Epidermal melanocyte (primary cell): ENCODE results near the gene ADCK2.
"Not testable (repeated sequence)": the region's sequence is repeated elsewhere in the genome, so short reads cannot be mapped to it uniquely, and the experiment has no call there.

Experiments
- DNase-seq: peaks from one replicate; pipeline ENCODE4 v3.0.0; 2011; ENCODE audit warnings: low spot score; ENCODE audit not compliant: insufficient read length

Gene ADCK2

GRCh38 chr7:140673774-140674155, 1.0 kb downstream of the ADCK2 start:
- no peak for DNase-seq

GRCh38 chr7:140674356-140674800, 1.6 kb downstream of the ADCK2 start:
- no peak for DNase-seq

- peak; percentile 84 for DNase-seq
Observed at GRCh38 chr7:140674899-140675701, 2.4 kb downstream of the ADCK2 start.

- DNase-seq: no peak
Observed at GRCh38 chr7:140675726-140676125, 3.0 kb downstream of the ADCK2 start.

GRCh38 chr7:140676306-140676705, 3.6 kb downstream of the ADCK2 start:
- no peak for DNase-seq

GRCh38 chr7:140676956-140677355, 4.2 kb downstream of the ADCK2 start:
- not testable (repeated sequence) for DNase-seq

- no peak for DNase-seq
Observed at GRCh38 chr7:140677496-140677895, 4.8 kb downstream of the ADCK2 start.

GRCh38 chr7:140678081-140678815, 5.5 kb downstream of the ADCK2 start:
- DNase-seq: no peak

GRCh38 chr7:140678816-140679130, 6.0 kb downstream of the ADCK2 start:
- DNase-seq: no peak

- DNase-seq: no peak
Observed at GRCh38 chr7:140679186-140679585, 6.4 kb downstream of the ADCK2 start.

- no peak for DNase-seq
Observed at GRCh38 chr7:140680886-140681285, 8.1 kb downstream of the ADCK2 start.

GRCh38 chr7:140681766-140682165, 9.0 kb downstream of the ADCK2 start:
- DNase-seq: no peak

GRCh38 chr7:140683657-140684056, 10.9 kb downstream of the ADCK2 start:
- DNase-seq: peak; percentile 70

- no peak for DNase-seq
Observed at GRCh38 chr7:140684066-140684950, 11.6 kb downstream of the ADCK2 start.

GRCh38 chr7:140685407-140686087, 12.8 kb downstream of the ADCK2 start:
- DNase-seq: no peak

- no peak for DNase-seq
Observed at GRCh38 chr7:140686921-140687320, 14.2 kb downstream of the ADCK2 start.

- DNase-seq: no peak
Observed at GRCh38 chr7:140688341-140688740, 15.6 kb downstream of the ADCK2 start.

GRCh38 chr7:140689199-140690152, 16.7 kb downstream of the ADCK2 start:
- no peak for DNase-seq

GRCh38 chr7:140691376-140692045, 18.8 kb downstream of the ADCK2 start:
- DNase-seq: no peak

- DNase-seq: not testable (repeated sequence)
Observed at GRCh38 chr7:140693849-140694248, 21.1 kb downstream of the ADCK2 start.
